Measurements from ENCODE around the gene ATXN2.
"Not testable (repeated sequence)": the region's sequence is repeated elsewhere in the genome, so short reads cannot be mapped to it uniquely, and the experiment has no call there.

ATXN2 gene, protein sequence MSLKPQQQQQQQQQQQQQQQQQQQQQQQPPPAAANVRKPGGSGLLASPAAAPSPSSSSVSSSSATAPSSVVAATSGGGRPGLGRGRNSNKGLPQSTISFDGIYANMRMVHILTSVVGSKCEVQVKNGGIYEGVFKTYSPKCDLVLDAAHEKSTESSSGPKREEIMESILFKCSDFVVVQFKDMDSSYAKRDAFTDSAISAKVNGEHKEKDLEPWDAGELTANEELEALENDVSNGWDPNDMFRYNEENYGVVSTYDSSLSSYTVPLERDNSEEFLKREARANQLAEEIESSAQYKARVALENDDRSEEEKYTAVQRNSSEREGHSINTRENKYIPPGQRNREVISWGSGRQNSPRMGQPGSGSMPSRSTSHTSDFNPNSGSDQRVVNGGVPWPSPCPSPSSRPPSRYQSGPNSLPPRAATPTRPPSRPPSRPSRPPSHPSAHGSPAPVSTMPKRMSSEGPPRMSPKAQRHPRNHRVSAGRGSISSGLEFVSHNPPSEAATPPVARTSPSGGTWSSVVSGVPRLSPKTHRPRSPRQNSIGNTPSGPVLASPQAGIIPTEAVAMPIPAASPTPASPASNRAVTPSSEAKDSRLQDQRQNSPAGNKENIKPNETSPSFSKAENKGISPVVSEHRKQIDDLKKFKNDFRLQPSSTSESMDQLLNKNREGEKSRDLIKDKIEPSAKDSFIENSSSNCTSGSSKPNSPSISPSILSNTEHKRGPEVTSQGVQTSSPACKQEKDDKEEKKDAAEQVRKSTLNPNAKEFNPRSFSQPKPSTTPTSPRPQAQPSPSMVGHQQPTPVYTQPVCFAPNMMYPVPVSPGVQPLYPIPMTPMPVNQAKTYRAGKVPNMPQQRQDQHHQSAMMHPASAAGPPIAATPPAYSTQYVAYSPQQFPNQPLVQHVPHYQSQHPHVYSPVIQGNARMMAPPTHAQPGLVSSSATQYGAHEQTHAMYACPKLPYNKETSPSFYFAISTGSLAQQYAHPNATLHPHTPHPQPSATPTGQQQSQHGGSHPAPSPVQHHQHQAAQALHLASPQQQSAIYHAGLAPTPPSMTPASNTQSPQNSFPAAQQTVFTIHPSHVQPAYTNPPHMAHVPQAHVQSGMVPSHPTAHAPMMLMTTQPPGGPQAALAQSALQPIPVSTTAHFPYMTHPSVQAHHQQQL

DNA sequence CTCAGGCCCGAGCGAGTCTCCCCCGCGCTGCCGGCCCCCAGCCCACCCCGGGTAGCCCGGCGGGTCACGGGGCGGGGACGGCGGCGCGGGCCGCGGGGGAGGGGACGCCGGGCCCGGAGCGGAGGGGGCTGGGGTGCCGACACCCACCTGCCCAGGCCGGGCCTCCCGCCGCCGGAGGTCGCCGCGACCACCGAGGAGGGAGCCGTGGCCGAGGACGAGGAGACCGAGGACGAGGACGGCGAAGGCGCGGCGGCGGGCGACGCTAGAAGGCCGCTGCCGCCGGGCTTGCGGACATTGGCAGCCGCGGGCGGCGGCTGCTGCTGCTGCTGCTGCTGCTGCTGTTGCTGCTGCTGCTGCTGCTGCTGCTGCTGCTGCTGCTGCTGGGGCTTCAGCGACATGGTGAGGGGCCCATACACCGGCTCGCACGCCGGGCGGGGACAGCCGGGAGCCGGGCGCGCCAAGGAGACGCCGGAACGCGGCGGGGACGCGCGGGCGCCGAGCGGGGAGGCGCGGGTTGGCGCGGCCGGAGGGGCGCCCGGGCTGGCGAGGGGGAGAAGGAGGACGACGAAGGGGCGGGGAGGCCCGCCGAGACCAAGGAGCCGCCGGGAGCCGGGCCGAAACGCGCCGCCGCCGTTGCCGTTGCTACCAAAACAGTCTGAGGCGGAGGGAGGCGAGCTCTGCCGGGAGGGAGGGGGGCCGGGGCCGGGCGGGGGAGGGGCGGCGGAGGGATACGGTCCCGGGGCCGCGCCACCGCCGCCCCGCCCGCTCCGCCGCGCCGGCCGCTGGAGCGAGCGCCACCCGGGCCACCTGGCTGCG, at the start of gene ATXN2:
TSS of gene ATXN2 (minus strand) at position 679 of the 816 bp plus-strand sequence. CDS start at position 398, 281 bp downstream.
- peak in 12 of 14 donors; percentile 63 to 93 (median 83) for DNase-seq

- no peak for DNase-seq
These were observed 46.3 kb upstream of the ATXN2 start for GRCh38 chr12:111645433-111645832.

DNA sequence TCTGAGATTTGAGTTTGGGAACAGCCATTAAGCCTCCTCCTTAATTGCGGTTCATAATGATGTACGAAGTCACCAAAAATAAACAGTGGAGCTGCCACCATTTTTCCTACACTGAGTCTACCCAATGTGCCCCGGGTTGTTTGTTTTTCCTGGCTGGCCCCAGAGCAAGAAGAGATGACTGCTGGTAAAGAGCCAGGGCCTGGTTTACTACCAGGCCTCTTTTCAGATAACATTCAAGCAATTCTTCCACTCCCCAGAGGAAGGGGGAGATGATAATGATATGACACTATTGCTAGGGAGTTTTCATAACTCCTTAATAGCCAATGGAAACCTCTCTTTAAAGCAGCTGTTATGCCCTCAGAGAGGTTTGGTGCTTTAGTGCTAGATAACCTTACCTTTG, 44.3 kb upstream of the ATXN2 start:
- peak in 1 of 14 donors; percentile 6 for DNase-seq

GRCh38 chr12:111642681-111643426, 43.7 kb upstream of the ATXN2 start:
- no peak for DNase-seq

- peak in 1 of 14 donors; percentile 29 for DNase-seq
These were observed 41.4 kb upstream of the ATXN2 start for GRCh38 chr12:111640506-111640905.

GRCh38 chr12:111638556-111638955, 39.4 kb upstream of the ATXN2 start:
- no peak for DNase-seq

DNA sequence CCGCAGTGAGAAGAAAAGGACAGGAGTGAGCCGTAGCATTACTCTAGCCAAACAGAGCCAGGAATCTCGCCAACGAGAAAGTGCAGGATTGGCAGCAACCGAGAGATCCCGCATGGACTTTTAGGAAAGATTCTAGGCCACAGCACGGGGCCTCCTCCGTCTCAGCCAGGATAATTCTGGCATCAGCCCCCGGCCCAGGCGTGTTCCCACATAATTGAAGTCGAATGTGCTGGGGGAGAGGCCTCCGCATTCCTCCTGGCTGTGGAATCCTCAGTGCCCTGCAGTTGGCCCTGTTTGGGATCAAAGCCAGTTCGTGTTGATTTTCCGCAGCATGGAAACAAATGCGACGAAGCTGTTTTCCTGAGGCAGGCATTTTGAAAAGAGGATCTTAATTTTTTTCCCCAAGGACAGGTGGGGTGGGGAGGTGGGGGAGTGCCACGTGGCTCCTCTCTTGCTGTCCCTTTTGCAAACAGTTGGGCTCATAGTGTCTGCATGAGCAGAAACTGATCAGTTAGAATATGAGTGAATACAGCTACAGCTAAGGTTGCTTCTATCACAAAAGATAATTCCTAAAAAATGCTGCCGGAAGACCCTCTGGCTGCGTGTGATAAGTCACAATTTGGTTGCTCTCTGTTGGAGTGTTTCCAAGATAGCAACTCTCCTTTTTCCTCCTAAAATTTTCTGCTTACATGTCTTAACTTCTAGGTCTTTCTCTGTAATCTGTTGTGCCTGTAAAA, 37.3 kb upstream of the ATXN2 start:
- DNase-seq: peak in 12 of 14 donors; percentile 1 to 69 (median 43)

GRCh38 chr12:111635524-111635923, 36.4 kb upstream of the ATXN2 start:
- DNase-seq: no peak

DNA sequence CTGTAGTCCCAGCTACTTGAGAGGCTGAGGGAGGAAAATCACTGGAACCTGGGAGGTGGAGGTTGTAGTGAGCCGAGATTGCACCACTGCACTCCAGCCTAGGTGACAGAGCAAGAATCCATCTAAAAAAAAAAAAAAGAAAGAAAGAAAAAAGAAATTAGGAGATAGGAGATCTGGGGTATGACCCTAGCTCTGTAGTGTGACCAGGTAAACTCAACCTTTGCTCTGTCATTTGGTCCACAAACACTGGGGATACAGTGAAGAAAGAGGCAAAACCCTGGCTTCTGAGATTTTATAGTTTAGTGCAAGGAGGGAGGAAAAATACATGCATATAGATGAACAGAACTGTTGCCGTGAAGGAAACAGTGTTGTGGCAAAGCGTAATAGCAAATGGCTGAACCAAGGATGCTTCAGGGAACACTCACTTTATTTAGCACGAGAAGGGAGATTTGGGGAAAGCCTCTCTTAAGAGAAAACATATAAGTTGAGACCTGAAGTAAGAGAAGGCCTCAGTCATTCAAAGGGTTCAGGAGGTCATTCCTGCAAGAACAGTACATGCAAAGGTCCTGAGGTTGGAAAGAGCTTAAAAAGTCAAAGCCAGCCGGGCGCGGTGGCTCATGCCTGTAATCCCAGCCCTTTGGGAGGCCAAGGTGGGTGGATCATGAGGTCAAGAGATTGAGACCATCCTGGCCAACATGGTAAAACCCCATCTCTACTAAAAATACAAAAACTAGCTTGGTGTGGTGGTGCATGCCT, 29.6 kb upstream of the ATXN2 start:
- DNase-seq: no peak

DNA sequence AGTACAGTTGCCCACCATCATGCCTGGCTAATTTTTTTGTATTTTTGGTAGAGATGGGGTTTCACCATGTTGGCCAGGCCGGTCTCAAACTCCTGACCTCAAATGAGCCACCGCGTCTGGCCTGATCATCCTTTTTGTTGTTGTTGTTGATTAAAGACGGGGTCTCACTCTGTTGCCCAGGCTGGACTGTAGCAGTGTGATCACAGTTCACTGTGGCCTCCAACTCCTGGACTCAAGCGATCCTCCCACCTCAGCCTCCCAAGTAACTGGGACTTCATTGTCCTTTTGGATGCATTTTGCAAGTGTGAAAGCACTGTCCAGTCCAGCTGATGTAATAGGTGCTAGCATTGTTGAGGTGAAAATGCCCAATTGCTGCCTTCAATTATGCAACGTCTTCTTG, 27.1 kb upstream of the ATXN2 start:
- DNase-seq: no peak

DNA sequence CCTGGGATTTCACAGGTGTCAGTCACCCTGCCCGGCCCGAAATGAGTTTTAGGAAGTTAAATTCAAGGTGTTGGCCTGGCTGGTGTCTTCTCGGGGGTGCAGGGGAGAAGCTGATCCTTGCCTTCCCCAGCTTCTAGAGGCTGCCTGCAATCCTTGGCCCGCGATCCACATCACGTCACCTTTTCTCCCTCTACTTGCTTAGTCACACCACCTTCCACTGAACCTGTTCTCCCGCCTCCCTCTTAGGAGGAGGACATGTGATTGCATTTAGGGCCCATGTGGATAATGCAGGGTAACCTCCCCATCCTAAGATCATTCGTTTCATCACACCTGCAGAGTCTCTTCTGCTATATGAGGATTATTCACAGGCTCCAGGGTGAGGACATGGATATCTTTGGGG, 25.4 kb upstream of the ATXN2 start:
- DNase-seq: no peak

- DNase-seq: not testable (repeated sequence)
These were observed 18.7 kb upstream of the ATXN2 start for GRCh38 chr12:111617841-111618240.

- no peak for DNase-seq
These were observed 17.1 kb upstream of the ATXN2 start for GRCh38 chr12:111616177-111616623.

DNA sequence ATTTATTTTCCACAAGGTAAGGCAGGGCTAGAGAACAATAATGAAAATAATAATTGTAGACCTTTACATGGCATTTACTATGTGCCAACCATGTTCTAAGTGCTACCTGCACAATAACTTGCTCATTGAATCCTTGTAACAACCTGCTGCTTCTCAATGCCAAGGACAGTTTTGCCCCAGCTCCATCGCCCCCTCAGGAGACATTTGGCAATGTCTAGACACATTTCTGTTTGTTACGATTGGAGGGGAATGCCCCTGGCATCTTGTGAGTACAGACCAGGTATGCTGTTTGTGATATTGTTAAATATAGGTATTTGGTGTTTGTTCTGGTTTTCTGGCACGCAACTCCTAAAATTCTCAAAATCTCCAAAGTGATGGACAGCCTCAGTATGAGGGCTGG, 8.1 kb upstream of the ATXN2 start:
- DNase-seq: no peak

DNA sequence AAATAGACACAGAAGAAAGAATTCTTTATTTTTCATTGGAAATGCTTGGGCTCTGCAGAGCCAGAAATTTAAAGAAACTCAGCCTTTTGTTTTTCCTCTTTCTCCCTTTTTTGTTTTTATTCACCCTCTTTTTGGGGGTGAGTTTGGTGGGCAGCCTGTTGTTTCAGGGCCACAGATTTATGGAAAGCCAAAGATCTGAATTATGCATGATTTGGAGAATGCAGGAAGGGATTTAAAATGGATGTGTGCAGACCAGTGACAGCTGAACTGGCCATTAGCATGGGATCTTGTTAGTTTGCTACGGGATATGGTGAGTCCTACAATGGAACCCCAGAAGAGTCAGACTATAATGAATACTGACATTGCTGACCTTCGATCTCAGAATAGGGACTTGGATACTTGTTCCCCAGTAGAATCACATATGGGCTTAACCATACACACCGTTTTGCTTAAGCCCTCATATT, 7.7 kb upstream of the ATXN2 start:
- peak in 1 of 14 donors; percentile 5 for DNase-seq

- DNase-seq: no peak
These were observed 7.0 kb upstream of the ATXN2 start for GRCh38 chr12:111605911-111606766.

DNA sequence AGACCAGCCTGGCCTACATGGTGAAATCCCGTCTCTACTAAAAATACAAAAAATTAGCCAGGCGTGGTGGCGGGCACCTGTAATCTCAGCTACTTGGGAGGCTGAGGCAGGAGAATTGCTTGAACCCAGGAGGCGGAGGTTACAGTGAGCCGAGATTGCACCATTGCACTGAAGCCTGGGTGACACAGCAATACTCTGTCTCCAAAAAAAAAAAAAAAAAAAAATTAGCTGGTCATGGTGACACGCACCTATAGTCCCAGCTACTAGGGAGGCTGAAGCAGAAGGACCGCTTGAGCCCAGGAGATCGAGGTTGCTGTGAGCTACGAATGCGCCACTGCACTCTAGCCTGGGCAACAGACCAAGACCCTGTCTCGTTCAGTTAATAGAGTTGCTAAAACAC, 3.7 kb upstream of the ATXN2 start:
- DNase-seq: not testable (repeated sequence)

- DNase-seq: no peak
These were observed 3.2 kb upstream of the ATXN2 start for GRCh38 chr12:111602348-111602747.

Measured in C1 segment of cervical spinal cord (tissue), 14 donors.